Sigmoid colon (tissue), 7 donors: ENCODE results near the gene NHSL2. TPM values are rescaled to one million over a fixed set of nuclear protein-coding genes. Genes with fewer than 3 reads are reported as not detected.

ENCODE experiments used
- DNase-seq: peaks from one replicate; pipeline ENCODE4 v3.0.0-alpha.2; 2019
- H3K27ac ChIP-seq, 4 donors: fragments of 200-600 bp; sonication (generic); one replicate each; pipeline ENCODE4 v1.5.1; 2016 to 2019; ENCODE audit warnings: mild to moderate bottlenecking in 1 of 4
- H3K27me3 ChIP-seq, 3 donors: fragments of 200-600 bp; sonication (generic); one replicate each; pipeline ENCODE4 v1.5.1; 2019; ENCODE audit warnings: mild to moderate bottlenecking in 1 of 3
- H3K36me3 ChIP-seq, 4 donors: fragments of 200-600 bp; sonication (generic); one replicate each; pipeline ENCODE4 v1.5.1; 2016 to 2019
- H3K4me1 ChIP-seq, 4 donors: fragments of 200-600 bp; sonication (generic); one replicate each; pipeline ENCODE4 v1.5.1; 2017 to 2019
- H3K4me3 ChIP-seq, 4 donors: fragments of 200-600 bp; sonication (generic); one replicate each; pipeline ENCODE4 v1.5.1; 2017 to 2019; ENCODE audit warnings: mild to moderate bottlenecking in 2 of 4, moderate library complexity in 1 of 4
- H3K9me3 ChIP-seq, 4 donors: fragments of 200-600 bp in 3 of 4; sonication (generic) in 3 of 4; one replicate each; pipeline versions ENCODE4 v1.5.1 to v1.6.1; 2013 to 2019
- CTCF ChIP-seq, 4 experiments: fragments of 450-650 bp in 3 of 4; fragments of 200-600 bp in 1 of 4; IDR thresholded peaks; one replicate each; pipeline ENCODE4 v1.5.1; 2016 to 2019; ENCODE audit warnings: antibody characterized with exemption in 4 of 4, mild to moderate bottlenecking in 3 of 4, moderate library complexity in 2 of 4
- EP300 ChIP-seq, 4 donors: sonication (generic); formaldehyde crosslinking; IDR thresholded peaks; one replicate each; pipeline ENCODE4 v1.6.1; 2017; ENCODE audit warnings: antibody characterized with exemption in 4 of 4
- POLR2A ChIP-seq, 2 donors: fragments of 450-650 bp; IDR thresholded peaks; one replicate each; pipeline ENCODE4 v1.6.1; 2016; ENCODE audit warnings: antibody characterized with exemption in 2 of 2, mild to moderate bottlenecking in 2 of 2, moderate library complexity in 2 of 2
- POLR2AphosphoS5 ChIP-seq, 4 donors: sonication (generic); formaldehyde crosslinking; IDR thresholded peaks; one replicate each; pipeline ENCODE4 v1.6.1; 2017; ENCODE audit warnings: antibody characterized with exemption in 4 of 4
- WGBS, 2 donors: extraction: QIAGEN DNeasy Blood & Tissue Kit; methylation state at CpG; one replicate each; pipeline ENCODE4 v1.1.7; 2013; 5-methylcytosine and 5-hydroxymethylcytosine counted together
- intact Hi-C: fragments of 100-400 bp; cut with DNase I; formaldehyde crosslinking; loops from one replicate; pipeline ENCODE4 v1.15.1; 2023
- polyA plus RNA-seq, 3 donors: library from polyadenylated mRNA; stranded (reverse); fragments of 200-250 nt; gene quantifications; one replicate each; pipeline ENCODE4 v1.2.3, GENCODE V29; 2013
- total RNA-seq, 4 donors: library from RNA; depleted of rRNA; stranded (reverse); fragments of >200 nt; gene quantifications; one replicate each; pipeline ENCODE4 v1.1.0, GENCODE V29; 2016
- donor health status: healthy with polysubstance abuse.
- donor health status: Bipolar disorder and iron deficiency.
- donor health status: healthy.

The NHSL2 gene
- total and polyA plus RNA-seq, 7 donors: under 0.01 to 21.3 (median 8.1) TPM

GRCh38 chrX:72026341-72027023 is 115.8 kb downstream of the NHSL2 start:
- Histone ChIP-seq H3K27ac (peak overlapping the region; percentile 68 to 78 (median 73)), H3K27me3 (peaks cover 0 to 3% (median 0%) of the 10 kb centered on the region in 3 donors), H3K4me1 (peaks cover 0 to 39% (median 22%) of the 10 kb centered on the region in 4 donors), H3K9me3 (no peaks in the 10 kb centered on the region), H3K36me3 (no peaks in the 10 kb centered on the region), H3K4me3 (no peak overlapping the region)
- DNase-seq: no peak
- intact Hi-C loops: no loop called here
- WGBS, 2 donors: 75 to 77% methylated on average over 3 of the region's 3 CpGs
- TF ChIP-seq POLR2A (IDR thresholded peaks at IDR 0.05) (no peak), EP300 (IDR thresholded peaks at IDR 0.05) (no peak), CTCF (IDR thresholded peaks at IDR 0.05) (no peak), POLR2AphosphoS5 (IDR thresholded peaks at IDR 0.05) (no peak)

GRCh38 chrX:72027024-72027913 is 116.6 kb downstream of the NHSL2 start:
- TF ChIP-seq POLR2AphosphoS5 (IDR thresholded peaks at IDR 0.05): no peak
- no peak for TF ChIP-seq POLR2A (IDR thresholded peaks at IDR 0.05)
- TF ChIP-seq CTCF (IDR thresholded peaks at IDR 0.05): no peak
- TF ChIP-seq EP300 (IDR thresholded peaks at IDR 0.05): no peak
- H3K27ac ChIP-seq: peak overlapping the region; percentile 68 to 78 (median 73)
- peaks cover 0 to 39% (median 22%) of the 10 kb centered on the region in 4 donors for H3K4me1 ChIP-seq
- H3K36me3 ChIP-seq: no peaks in the 10 kb centered on the region
- intact Hi-C loops: no loop called here
- peaks cover 0 to 3% (median 0%) of the 10 kb centered on the region in 3 donors for H3K27me3 ChIP-seq
- WGBS, 2 donors: 87 to 90% methylated on average over 14 of the region's 14 CpGs
- DNase-seq: peak; percentile 33
- peak overlapping the region in 3 of 4 donors; percentile 28 to 36 (median 35) for H3K4me3 ChIP-seq
- H3K9me3 ChIP-seq: no peaks in the 10 kb centered on the region

- Histone ChIP-seq H3K27ac (peak overlapping the region; percentile 68 to 78 (median 73)), H3K9me3 (no peaks in the 10 kb centered on the region), H3K27me3 (peaks cover 0 to 3% (median 0%) of the 10 kb centered on the region in 3 donors), H3K4me3 (peak overlapping the region in 3 of 4 donors; percentile 28 to 36 (median 35)), H3K36me3 (no peaks in the 10 kb centered on the region), H3K4me1 (peaks cover 0 to 39% (median 22%) of the 10 kb centered on the region in 4 donors)
- 90 to 91% methylated on average over 2 of the region's 2 CpGs for WGBS, 2 donors
- DNase-seq: peak; percentile 46
- intact Hi-C loops: no loop called here
- TF ChIP-seq CTCF (IDR thresholded peaks at IDR 0.05): no peak
- TF ChIP-seq POLR2A (IDR thresholded peaks at IDR 0.05): no peak
- TF ChIP-seq EP300 (IDR thresholded peaks at IDR 0.05): no peak
- TF ChIP-seq POLR2AphosphoS5 (IDR thresholded peaks at IDR 0.05): no peak
Observed at GRCh38 chrX:72027914-72028307, 117.3 kb downstream of the NHSL2 start.

- DNase-seq: peak; percentile 55
- H3K36me3 ChIP-seq: no peaks in the 10 kb centered on the region
- H3K27me3 ChIP-seq: peaks cover 0 to 3% (median 0%) of the 10 kb centered on the region in 3 donors
- 74 to 82% methylated on average over 6 of the region's 6 CpGs for whole genome bisulfite sequencing, 2 donors
- no peaks in the 10 kb centered on the region for H3K9me3 ChIP-seq
- H3K4me1 ChIP-seq: peaks cover 0 to 39% (median 22%) of the 10 kb centered on the region in 4 donors
- no peak overlapping the region for H3K4me3 ChIP-seq
- no peak for TF ChIP-seq EP300 (IDR thresholded peaks at IDR 0.05)
- no peak for TF ChIP-seq POLR2AphosphoS5 (IDR thresholded peaks at IDR 0.05)
- TF ChIP-seq CTCF (IDR thresholded peaks at IDR 0.05): no peak
- TF ChIP-seq POLR2A (IDR thresholded peaks at IDR 0.05): no peak
- intact Hi-C loops: no loop called here
- H3K27ac ChIP-seq: peak overlapping the region; percentile 68 to 78 (median 73)
Observed at GRCh38 chrX:72028701-72029470, 118.2 kb downstream of the NHSL2 start.
